Duodenal mucosa (tissue), 2 donors: ENCODE measurements around the gene ADA.

ENCODE experiments used
- H3K27ac ChIP-seq: one replicate; pipeline ENCODE4 v1.7.0; 2013; ENCODE audit warnings: low read depth, low read length
- H3K27me3 ChIP-seq, 2 donors: one replicate each; pipeline ENCODE4 v1.7.0; 2013; ENCODE audit warnings: low read length in 2 of 2, control low read depth in 1 of 2; ENCODE audit not compliant: insufficient read depth in 2 of 2, control insufficient read depth in 1 of 2
- H3K36me3 ChIP-seq, 2 donors: one replicate each; pipeline ENCODE4 v1.7.0; 2013; ENCODE audit warnings: low read length in 2 of 2, control low read depth in 1 of 2; ENCODE audit not compliant: insufficient read depth in 2 of 2, control insufficient read depth in 1 of 2
- H3K4me1 ChIP-seq, 2 donors: one replicate each; pipeline ENCODE4 v1.7.0; 2013; ENCODE audit warnings: low read length in 2 of 2, control low read depth in 1 of 2; ENCODE audit not compliant: insufficient read depth in 2 of 2, control insufficient read depth in 1 of 2
- H3K4me3 ChIP-seq, 2 donors: one replicate each; pipeline ENCODE4 v1.7.0; 2013; ENCODE audit warnings: low read length in 2 of 2, low read depth in 1 of 2
- H3K9ac ChIP-seq, 2 donors: one replicate each; pipeline ENCODE4 v1.7.0; 2013; ENCODE audit warnings: low read length in 2 of 2, low read depth in 1 of 2
- H3K9me3 ChIP-seq, 2 donors: one replicate each; pipeline ENCODE4 v1.7.0; 2013; ENCODE audit warnings: low read length in 2 of 2, control low read depth in 1 of 2; ENCODE audit not compliant: control insufficient read depth in 1 of 2

The ADA gene

GRCh38 chr20:44691424-44692423 lies 40.2 kb upstream of the ADA start:
- H3K9ac ChIP-seq, result no peak overlapping the region
- H3K27me3 ChIP-seq, result peaks cover 0 to 7% of the 10 kb centered on the region in 2 donors
- no peaks in the 10 kb centered on the region for H3K36me3 ChIP-seq
- H3K9me3 ChIP-seq, result no peaks in the 10 kb centered on the region
- no peak overlapping the region for H3K4me3 ChIP-seq
- peaks cover 0 to 2% of the 10 kb centered on the region in 2 donors for H3K4me1 ChIP-seq
- H3K27ac ChIP-seq, result no peak overlapping the region

GRCh38 chr20:44690781-44691423 lies 39.4 kb upstream of the ADA start:
- H3K9ac ChIP-seq, result no peak overlapping the region
- peaks cover 0 to 2% of the 10 kb centered on the region in 2 donors for H3K4me1 ChIP-seq
- peaks cover 0 to 7% of the 10 kb centered on the region in 2 donors for H3K27me3 ChIP-seq
- no peak overlapping the region for H3K27ac ChIP-seq
- no peaks in the 10 kb centered on the region for H3K36me3 ChIP-seq
- H3K9me3 ChIP-seq, result no peaks in the 10 kb centered on the region
- no peak overlapping the region for H3K4me3 ChIP-seq

GRCh38 chr20:44689809-44690208 lies 38.3 kb upstream of the ADA start:
- H3K9me3 ChIP-seq, result no peaks in the 10 kb centered on the region
- H3K4me1 ChIP-seq, result peaks cover 3 to 10% of the 10 kb centered on the region in 2 donors
- H3K27ac ChIP-seq, result no peak overlapping the region
- H3K9ac ChIP-seq, result no peak overlapping the region
- H3K36me3 ChIP-seq, result no peaks in the 10 kb centered on the region
- H3K27me3 ChIP-seq, result peaks cover 0 to 7% of the 10 kb centered on the region in 2 donors
- H3K4me3 ChIP-seq, result no peak overlapping the region

GRCh38 chr20:44688053-44688625 lies 36.6 kb upstream of the ADA start:
- Histone ChIP-seq H3K27me3 (peaks cover 0 to 4% of the 10 kb centered on the region in 2 donors), H3K36me3 (no peaks in the 10 kb centered on the region), H3K4me3 (no peak overlapping the region), H3K9ac (no peak overlapping the region), H3K27ac (no peak overlapping the region), H3K9me3 (no peaks in the 10 kb centered on the region), H3K4me1 (peaks cover 18 to 23% of the 10 kb centered on the region in 2 donors)

GRCh38 chr20:44686934-44687333 lies 35.4 kb upstream of the ADA start:
- H3K9me3 ChIP-seq, result no peaks in the 10 kb centered on the region
- H3K4me3 ChIP-seq, result no peak overlapping the region
- no peak overlapping the region for H3K9ac ChIP-seq
- H3K4me1 ChIP-seq, result peaks cover 30 to 32% of the 10 kb centered on the region in 2 donors
- no peaks in the 10 kb centered on the region for H3K36me3 ChIP-seq
- H3K27me3 ChIP-seq, result peaks cover 0 to 4% of the 10 kb centered on the region in 2 donors
- no peak overlapping the region for H3K27ac ChIP-seq

- H3K4me1 ChIP-seq, result peaks cover 35 to 36% of the 10 kb centered on the region in 2 donors
- H3K9me3 ChIP-seq, result no peaks in the 10 kb centered on the region
- no peaks in the 10 kb centered on the region for H3K36me3 ChIP-seq
- peak overlapping the region in 1 of 2 donors; percentile 51 for H3K9ac ChIP-seq
- H3K27me3 ChIP-seq, result peaks cover 0 to 4% of the 10 kb centered on the region in 2 donors
- H3K27ac ChIP-seq, result no peak overlapping the region
- H3K4me3 ChIP-seq, result peak overlapping the region in 1 of 2 donors; percentile 48
Measured at GRCh38 chr20:44684047-44684967, 32.8 kb upstream of the ADA start.

GRCh38 chr20:44683263-44684046 lies 32.0 kb upstream of the ADA start:
- Histone ChIP-seq H3K9me3 (no peaks in the 10 kb centered on the region), H3K27me3 (peaks cover 0 to 4% of the 10 kb centered on the region in 2 donors), H3K4me3 (no peak overlapping the region), H3K9ac (no peak overlapping the region), H3K27ac (no peak overlapping the region), H3K36me3 (no peaks in the 10 kb centered on the region), H3K4me1 (peaks cover 35 to 36% of the 10 kb centered on the region in 2 donors)

- H3K9ac ChIP-seq, result peak overlapping the region; percentile 4 to 8
- no peak overlapping the region for H3K4me3 ChIP-seq
- peaks cover 35 to 36% of the 10 kb centered on the region in 2 donors for H3K4me1 ChIP-seq
- no peaks in the 10 kb centered on the region for H3K9me3 ChIP-seq
- H3K27me3 ChIP-seq, result no peaks in the 10 kb centered on the region
- no peak overlapping the region for H3K27ac ChIP-seq
- no peaks in the 10 kb centered on the region for H3K36me3 ChIP-seq
Measured at GRCh38 chr20:44681796-44682566, 30.5 kb upstream of the ADA start.
